K562 (cell line): ENCODE measurements around the gene HSPB1. TPM values are rescaled to one million over a fixed set of nuclear protein-coding genes. Genes with fewer than 3 reads are reported as not detected.

Experiments
- CBX5 ChIP-seq: IDR thresholded peaks from 2 replicates; pipeline ENCODE4 v1.6.1; 2014; ENCODE audit warnings: low read depth, borderline replicate concordance
- CREB3 ChIP-seq: fragments of 450-650 bp; conservative IDR thresholded peaks from 2 replicates; pipeline ENCODE4 v1.6.1; 2016; ENCODE audit warnings: missing genetic modification characterization, low read depth, mild to moderate bottlenecking, missing compliant biosample characterization, moderate library complexity
- EWSR1 ChIP-seq: fragments of 450-650 bp; IDR thresholded peaks from 2 replicates; pipeline ENCODE4 v1.6.1; 2018; ENCODE audit warnings: borderline replicate concordance, mild to moderate bottlenecking, low read depth, moderate library complexity; ENCODE audit not compliant: partially characterized antibody
- HDAC8 ChIP-seq: fragments of 450-650 bp; IDR thresholded peaks from 2 replicates; pipeline ENCODE4 v1.6.1; 2016; ENCODE audit warnings: mild to moderate bottlenecking, missing genetic modification characterization, moderate library complexity, missing compliant biosample characterization
- HDGF ChIP-seq: fragments of 450-650 bp; IDR thresholded peaks from 2 replicates; pipeline ENCODE4 v1.6.1; 2016
- MTA3 ChIP-seq: fragments of 450-650 bp; formaldehyde crosslinking; IDR thresholded peaks from 2 replicates; pipeline ENCODE4 v1.6.1; 2017; ENCODE audit warnings: mild to moderate bottlenecking, borderline replicate concordance
- NUFIP1 ChIP-seq: fragments of 450-650 bp; IDR thresholded peaks from 2 replicates; pipeline ENCODE4 v1.6.1; 2018; ENCODE audit not compliant: partially characterized antibody
- RFX1 ChIP-seq: fragments of 450-650 bp; IDR thresholded peaks from 2 replicates; pipeline ENCODE4 v1.6.1; 2016; ENCODE audit warnings: mild to moderate bottlenecking, moderate library complexity
- SMAD1 ChIP-seq: fragments of 150-350 bp; IDR thresholded peaks from 2 replicates; pipeline ENCODE4 v1.6.1; 2014; ENCODE audit warnings: low read length, low read depth; ENCODE audit not compliant: partially characterized antibody
- U2AF2 ChIP-seq: fragments of 200-400 bp; formaldehyde crosslinking; optimal IDR thresholded peaks from 2 replicates; pipeline ENCODE3; 2017; ENCODE audit warnings: low read depth, mild to moderate bottlenecking, low read length
- polyA plus RNA-seq, 8 experiments: library from polyadenylated mRNA; depleted of rRNA in 4 of 8; stranded (reverse) in 5 of 8; unstranded in 3 of 8; fragments of >200 nt; fragmentation: Nextera tagmentation in 2 of 8; fragmentation: Illumina TruSeq in 1 of 8; extraction: Ambion mirVana in 2 of 8; extraction: Trizol in 1 of 8; gene quantifications; 2 replicates each; pipeline versions ENCODE4 v1.2.1 to v1.2.3, GENCODE V29; 2011 to 2014; ENCODE audit warnings: inconsistent platforms in 1 of 8, missing spikeins in 1 of 8
- total RNA-seq, 7 experiments: library from RNA; depleted of rRNA in 6 of 7; stranded (reverse); fragments of >200 nt in 6 of 7; fragmentation: Illumina TruSeq in 2 of 7; extraction: Trizol in 2 of 7; gene quantifications; 2 replicates each; pipeline versions ENCODE4 v1.2.1 to v1.2.3, GENCODE V29; 2011 to 2021; ENCODE audit warnings: low replicate concordance in 1 of 7

The HSPB1 gene
- total and polyA plus RNA-seq, 9 of the 15 experiments (the other 6 are each of a cell fraction or from before 2014, with no cell fraction given), result 27.1 to 522 (median 138) TPM

GRCh38 chr7:76317782-76318487 lies 15.5 kb downstream of the HSPB1 start (continued):
- peak; percentile 79 for TF ChIP-seq RFX1
- TF ChIP-seq MTA3, result peak; percentile 71; the same call in 1 of the 2 replicates
- TF ChIP-seq HDAC8 (tag), result no peak
- TF ChIP-seq NUFIP1, result no peak
- TF ChIP-seq CREB3 (tag), result no peak
- no peak for TF ChIP-seq HDGF
- TF ChIP-seq EWSR1, result no peak
- TF ChIP-seq CBX5, result no peak
- TF ChIP-seq U2AF2, result no peak
- no peak for TF ChIP-seq SMAD1
